Fibroblast of skin of left biceps (primary cell): ENCODE results near the gene DENND1B.

Experiments used
- DNase-seq, 2 experiments: peaks; one replicate each; pipeline ENCODE4 v3.0.0-alpha.2; 2013; ENCODE audit warnings: low read depth in 2 of 2

The DENND1B gene

DNA sequence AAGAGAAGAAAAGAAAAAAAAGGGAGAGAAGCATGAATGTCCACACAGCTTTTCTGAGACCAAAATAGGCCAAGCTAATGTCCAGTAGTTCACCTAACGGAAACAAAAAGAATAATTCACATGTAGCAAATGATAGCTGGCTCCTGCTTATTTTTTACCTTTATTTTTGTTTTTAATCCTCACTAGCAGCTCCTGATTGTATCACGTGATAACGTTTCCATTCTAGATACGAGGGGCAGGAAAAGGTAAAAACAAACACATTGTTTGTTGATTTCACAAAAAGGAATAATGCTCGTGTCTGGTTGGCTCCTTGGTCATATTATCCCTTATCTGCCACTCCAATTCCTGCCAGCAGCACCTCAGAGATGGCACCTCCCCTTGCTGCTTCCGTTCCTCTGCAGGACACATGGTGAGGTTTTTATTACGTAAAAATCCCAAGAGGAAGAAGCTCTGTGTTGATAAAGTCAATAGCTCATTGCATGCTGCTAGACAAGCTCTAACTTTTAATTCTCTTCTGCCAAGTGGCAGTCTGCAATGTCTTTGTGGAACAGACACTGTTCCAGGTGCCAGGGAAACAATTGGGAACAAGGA is 305.6 kb downstream of the DENND1B start:
- DNase-seq = no peak

DNA sequence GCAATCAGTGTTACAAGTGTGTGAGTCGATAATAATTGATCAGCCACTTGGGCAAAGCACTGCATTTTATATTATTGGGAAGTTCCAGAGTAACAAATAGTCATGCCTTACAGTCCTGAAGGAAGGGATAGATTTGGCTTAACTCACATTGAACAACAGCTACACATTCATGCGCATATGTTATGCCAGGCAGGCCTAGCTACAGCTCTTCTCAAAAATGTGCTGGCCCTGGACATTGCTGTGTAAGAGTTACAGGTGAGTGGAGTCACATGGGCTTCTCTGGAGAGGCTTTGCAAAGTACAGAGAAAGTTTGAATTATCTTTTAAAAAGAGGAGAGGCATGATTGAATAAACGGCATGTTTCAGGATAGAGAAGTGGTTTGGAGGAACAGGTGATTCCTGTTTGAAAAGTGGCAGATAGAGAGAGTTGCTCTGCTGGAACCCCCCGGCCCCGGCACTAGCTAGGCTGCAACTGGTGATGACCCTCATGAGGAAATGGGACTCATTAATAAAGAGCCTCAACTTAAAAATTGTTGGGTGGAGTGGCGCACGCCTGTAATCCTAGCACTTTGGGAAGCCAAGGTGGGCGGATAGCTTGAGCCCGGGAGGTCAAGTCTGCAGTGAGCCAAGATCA is 306.6 kb downstream of the DENND1B start:
- no peak for DNase-seq

DNA sequence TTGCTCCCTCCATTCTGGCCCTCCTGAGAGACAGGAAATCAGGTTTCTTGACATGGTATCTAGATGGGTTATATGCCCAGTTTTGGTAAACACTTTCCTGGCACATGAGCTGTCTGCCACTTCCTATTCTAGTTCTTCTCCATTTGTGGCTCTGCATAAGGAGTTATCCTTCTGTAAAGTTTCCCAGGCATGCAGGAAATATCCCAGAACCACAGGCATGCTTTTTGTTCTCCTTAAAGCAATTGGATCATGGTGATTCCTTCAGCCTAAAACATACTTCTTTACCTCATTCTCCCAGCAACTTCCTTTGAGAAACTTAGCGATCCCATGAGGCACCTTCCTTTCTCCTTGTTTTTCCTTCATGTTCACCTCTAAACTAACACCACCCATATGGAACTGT is 307.4 kb downstream of the DENND1B start:
- DNase-seq = peak; percentile 35 to 37

DNA sequence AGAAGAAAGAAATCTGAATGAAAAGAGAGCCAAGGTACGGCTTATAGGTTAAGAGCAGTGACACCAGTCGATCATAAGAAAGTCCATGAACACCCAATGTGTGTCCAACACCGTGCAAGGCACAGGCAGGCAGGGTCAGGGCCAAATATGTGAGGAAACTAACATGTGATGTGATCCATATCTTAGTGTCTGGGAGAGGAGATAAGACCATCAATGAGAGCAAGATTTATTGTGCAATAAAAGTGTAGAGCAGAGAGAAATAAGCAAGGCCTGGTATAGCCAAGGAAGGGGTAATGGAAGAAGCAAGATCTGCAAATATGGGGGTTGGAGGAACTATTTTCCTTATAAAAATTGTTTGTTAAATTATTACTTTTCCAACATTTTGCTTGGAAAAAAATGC is 308.5 kb downstream of the DENND1B start:
- DNase-seq = no peak

DNA sequence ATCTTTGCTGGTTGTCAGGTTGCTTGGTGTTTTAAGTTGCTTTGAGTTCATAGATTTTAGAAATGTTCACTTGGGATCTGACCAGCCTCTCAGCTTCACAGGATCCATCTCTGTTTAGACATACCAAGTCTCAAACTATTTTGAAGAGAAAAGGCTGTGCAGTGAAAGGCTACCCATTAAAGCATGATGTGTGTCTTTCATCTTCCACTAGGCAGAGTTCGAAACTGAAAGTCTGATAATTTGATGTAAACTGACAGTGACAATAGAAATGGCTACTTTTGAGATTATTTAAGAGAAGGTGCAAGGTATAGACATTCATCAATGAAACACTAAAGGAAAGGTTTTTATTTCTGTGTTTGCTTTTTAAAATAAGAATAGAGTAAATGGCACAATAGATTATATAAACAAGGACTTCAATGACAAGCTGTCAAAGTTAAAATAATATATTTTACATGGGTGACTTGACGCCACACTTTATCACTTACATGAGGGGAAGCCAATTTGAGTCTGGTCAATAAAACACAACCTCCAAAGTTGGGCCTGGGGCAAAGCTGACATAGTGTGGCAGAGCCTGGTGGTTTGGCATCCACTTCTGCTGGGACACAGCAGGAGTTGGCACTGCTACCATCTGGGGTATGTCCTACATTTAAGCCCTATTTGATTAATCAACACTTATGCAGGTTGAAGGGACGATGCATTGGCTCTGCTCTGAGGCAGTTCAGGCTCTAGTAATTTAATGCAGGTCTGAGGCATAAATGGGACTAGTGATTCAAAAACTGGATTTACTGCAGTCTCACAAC is 309.6 kb downstream of the DENND1B start:
- DNase-seq = no peak

DNA sequence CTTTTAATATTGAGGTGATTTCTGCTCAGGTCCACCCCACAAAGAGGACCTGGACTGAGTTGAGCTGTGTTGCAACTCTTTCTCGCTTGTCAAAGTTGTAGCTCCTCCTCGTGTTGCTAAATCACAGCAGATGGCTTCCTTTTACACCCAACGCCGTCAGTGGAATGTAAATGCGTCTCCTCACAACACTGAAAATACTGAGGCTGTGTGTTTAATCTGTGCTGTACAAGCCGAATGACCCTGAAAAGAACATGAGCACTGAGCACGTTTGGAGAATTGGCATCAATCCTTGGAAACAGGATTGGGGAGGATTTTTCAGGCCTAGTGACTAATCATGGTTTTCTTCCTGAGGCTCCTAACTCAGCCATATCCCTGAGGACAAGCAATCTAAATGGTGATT is 311.2 kb downstream of the DENND1B start:
- peak; percentile 83 to 84 for DNase-seq

DNA sequence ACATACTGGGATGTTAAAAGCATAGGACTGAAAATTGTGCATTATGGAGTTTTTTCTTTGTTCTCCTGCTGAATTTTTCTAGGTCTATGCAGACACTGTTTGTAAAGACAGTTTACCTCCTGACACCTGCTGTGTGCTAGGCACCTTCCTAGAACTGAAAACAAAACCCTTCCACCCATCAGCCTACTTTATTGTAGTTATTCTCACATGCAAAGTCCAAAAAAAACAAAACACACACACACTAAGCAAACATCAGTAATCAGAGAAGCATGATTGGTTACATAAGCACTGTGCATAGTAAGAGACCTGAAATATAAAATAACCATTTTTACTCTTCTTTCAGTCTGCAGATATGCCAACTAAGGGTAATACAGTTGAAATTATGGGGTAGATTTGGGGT is 312.1 kb downstream of the DENND1B start:
- DNase-seq = no peak

DNA sequence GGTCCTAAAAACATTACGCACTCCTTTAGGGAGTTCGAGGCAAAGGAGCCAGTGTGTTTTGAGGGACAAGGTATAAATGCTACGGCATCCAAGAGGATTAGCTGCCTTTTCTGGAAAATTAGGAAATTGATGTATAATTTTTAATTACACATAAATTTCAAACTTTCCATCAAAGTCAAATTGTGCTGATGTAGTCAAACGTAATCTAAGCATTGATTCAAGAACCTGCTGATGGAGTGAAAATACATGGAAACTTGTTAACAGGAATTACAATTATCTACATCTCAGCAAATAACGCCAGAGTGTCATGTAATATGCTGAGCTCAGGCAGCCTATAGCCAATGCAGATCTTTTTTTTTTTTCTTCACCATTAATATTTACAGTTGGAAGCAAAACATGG is 312.7 kb downstream of the DENND1B start:
- DNase-seq = no peak
